ENCODE results near the gene DDX56. TPM values are rescaled to one million over a fixed set of nuclear protein-coding genes. Genes with fewer than 3 reads are reported as not detected.

Gene DDX56
- total and polyA plus RNA-seq, 7 donors, result 14.6 to 60.5 (median 38.2) TPM

DNA sequence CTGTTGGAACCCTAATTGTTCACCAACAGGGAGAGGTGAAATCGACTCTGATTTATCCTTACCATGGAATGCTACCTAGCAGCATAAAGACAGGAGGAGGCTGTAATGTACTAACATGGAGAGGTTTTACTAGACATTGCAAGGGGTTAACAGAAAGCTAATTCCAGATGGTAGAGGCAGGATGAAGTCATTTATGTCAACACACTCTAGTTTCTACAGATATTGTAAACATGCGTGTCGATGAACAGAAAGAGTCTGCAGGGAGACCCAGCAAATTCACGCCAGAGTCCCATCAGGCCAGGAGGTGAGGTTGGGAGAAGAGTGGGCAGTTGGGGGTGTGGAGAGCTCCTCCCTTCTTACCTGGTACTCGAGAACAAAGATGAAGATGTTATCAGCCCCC is 39.6 kb downstream of the DDX56 start:
- Histone ChIP-seq H3K36me3 (no peaks in the 10 kb centered on the region), H3K4me1 (no peaks in the 10 kb centered on the region), H3K9me3 (no peaks in the 10 kb centered on the region), H3K27ac (no peak overlapping the region), H3K4me3 (no peak overlapping the region), H3K27me3 (no peaks in the 10 kb centered on the region)
- TF ChIP-seq, protein P1, sequence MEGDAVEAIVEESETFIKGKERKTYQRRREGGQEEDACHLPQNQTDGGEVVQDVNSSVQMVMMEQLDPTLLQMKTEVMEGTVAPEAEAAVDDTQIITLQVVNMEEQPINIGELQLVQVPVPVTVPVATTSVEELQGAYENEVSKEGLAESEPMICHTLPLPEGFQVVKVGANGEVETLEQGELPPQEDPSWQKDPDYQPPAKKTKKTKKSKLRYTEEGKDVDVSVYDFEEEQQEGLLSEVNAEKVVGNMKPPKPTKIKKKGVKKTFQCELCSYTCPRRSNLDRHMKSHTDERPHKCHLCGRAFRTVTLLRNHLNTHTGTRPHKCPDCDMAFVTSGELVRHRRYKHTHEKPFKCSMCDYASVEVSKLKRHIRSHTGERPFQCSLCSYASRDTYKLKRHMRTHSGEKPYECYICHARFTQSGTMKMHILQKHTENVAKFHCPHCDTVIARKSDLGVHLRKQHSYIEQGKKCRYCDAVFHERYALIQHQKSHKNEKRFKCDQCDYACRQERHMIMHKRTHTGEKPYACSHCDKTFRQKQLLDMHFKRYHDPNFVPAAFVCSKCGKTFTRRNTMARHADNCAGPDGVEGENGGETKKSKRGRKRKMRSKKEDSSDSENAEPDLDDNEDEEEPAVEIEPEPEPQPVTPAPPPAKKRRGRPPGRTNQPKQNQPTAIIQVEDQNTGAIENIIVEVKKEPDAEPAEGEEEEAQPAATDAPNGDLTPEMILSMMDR (IDR thresholded peaks at IDR 0.05), result no peak
- TF ChIP-seq POLR2AphosphoS5 (IDR thresholded peaks at IDR 0.05) (no peak), POLR2A (IDR thresholded peaks at IDR 0.05) (no peak), EP300 (IDR thresholded peaks at IDR 0.05) (no peak)
- DNase-seq, result no peak
- intact Hi-C loops (cut with DNase I), result no loop called here
- 50 to 65% methylated on average over 5 of the region's 5 CpGs for WGBS, 2 donors

DNA sequence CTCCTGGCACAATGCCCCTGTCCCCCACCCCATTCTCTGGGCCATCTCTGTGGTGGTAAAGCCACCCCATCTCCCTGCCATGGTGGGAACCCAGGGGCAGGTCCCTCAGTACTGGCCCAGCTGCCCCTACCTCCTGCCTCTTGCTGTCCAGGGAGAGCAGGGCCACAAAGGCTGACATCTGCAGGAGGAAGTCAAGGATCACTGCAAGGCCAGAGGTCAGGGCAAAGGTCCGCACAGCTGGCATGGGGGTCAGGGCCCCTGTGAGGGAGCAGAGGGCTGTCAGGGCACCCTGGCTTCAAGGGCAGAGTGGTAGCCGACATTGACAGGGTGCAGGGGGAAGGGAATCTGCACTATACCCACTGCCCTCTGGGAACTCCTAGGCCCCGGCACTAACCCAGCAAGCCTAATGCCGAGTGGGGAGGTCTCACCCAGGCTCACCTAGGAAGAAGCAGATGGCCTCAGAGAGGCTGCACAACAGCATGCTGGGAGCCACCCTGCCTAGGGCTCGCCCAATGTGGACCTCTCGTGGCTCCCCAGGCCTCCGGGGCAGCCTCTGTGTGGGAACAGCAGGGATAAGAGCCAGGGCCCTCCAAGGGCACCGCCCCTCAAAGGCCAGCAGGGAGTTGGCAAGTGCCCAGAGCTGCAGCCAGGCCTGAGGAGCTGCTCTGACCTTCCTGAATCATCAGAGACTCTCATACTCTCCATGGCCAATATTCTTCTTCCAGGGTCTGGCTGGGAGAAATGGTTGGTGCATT is 40.2 kb downstream of the DDX56 start:
- Histone ChIP-seq H3K27ac (no peak overlapping the region), H3K9me3 (no peaks in the 10 kb centered on the region), H3K36me3 (no peaks in the 10 kb centered on the region), H3K4me1 (no peaks in the 10 kb centered on the region), H3K27me3 (no peaks in the 10 kb centered on the region), H3K4me3 (no peak overlapping the region)
- intact Hi-C loops (cut with DNase I), result no loop called here
- DNase-seq, result no peak
- WGBS, 2 donors, result 80 to 83% methylated on average over 8 of the region's 8 CpGs
- TF ChIP-seq POLR2A (IDR thresholded peaks at IDR 0.05) (no peak), POLR2AphosphoS5 (IDR thresholded peaks at IDR 0.05) (no peak), EP300 (IDR thresholded peaks at IDR 0.05) (no peak)
- TF ChIP-seq, protein P1 (IDR thresholded peaks at IDR 0.05), result no peak

DNA sequence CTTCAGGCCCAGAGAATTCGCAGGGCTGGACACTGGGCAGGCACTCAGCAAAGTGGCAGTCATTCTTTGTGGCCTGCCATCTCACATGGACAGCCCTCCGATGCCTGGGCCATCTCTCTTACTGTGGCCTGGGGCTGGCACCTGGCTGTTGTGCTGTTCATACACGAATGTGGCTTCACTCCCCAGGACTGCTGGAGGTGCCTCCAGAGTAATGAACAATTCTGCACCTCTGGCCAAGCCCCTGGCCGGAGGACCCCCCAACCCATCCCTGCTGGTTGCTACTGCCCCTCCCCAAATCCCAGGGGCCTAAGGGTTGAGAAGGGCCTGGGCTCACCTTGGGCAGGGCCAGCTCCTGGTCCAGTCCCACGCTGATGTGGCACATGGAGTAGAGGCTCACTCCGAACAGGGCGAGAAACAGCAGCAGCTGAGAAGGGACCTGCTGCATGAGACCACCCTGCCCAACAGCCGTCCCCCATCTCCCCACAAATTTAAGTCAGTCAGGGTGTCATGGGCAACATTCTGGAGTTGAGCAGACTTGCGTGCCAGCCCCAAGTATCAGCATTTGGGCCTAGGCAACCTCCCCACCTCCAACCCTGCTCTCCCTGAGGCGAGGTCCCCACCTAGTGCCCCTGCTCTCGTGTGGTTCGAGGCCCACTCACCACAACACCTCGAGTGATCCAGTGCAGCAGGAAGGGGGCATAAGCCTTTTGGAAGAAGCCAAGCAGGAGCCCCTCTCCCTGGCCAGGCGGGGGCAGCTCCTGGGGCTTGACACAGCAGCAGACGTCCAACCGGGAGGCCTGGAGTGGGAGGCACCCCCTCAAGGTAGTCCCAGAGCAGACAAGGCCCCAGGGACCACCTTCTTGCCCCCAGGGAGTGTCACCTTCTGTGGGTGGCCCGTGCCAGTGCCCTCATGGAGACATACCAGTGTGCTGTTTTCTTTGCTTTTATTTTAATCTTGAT is 42.0 kb downstream of the DDX56 start:
- H3K4me3 ChIP-seq, result no peak overlapping the region
- H3K27ac ChIP-seq, result no peak overlapping the region
- H3K4me1 ChIP-seq, result no peaks in the 10 kb centered on the region
- intact Hi-C loops (cut with DNase I), result no loop called here
- no peaks in the 10 kb centered on the region for H3K36me3 ChIP-seq
- TF ChIP-seq, protein P1 (IDR thresholded peaks at IDR 0.05), result no peak
- TF ChIP-seq EP300 (IDR thresholded peaks at IDR 0.05) (no peak), POLR2AphosphoS5 (IDR thresholded peaks at IDR 0.05) (no peak), POLR2A (IDR thresholded peaks at IDR 0.05) (no peak)
- 83 to 88% methylated on average over 17 of the region's 17 CpGs for WGBS, 2 donors
- no peak for DNase-seq
- H3K27me3 ChIP-seq, result no peaks in the 10 kb centered on the region
- peaks cover 0 to 4% (median 0%) of the 10 kb centered on the region in 4 donors for H3K9me3 ChIP-seq

DNA sequence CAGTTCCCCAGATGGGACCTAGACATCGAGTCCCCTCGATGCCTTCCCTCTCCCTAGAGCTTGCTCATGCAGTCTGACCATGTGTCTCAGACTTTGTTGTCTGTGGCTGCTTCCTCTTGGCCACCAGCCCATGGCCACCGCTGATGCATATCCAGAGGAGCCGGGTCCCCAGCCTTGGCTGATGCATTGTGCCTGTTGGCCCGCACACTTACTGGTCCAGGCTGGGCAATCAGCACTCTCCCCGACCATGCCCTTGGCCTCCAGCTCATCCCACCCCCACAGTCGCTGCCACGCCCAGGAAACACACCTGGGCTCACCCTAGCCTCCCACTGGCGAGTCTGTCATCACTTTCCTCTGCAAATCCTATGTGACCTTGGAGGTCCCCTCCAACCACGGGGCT is 42.7 kb downstream of the DDX56 start:
- Histone ChIP-seq H3K4me3 (no peak overlapping the region), H3K9me3 (peaks cover 0 to 4% (median 1%) of the 10 kb centered on the region in 4 donors), H3K36me3 (no peaks in the 10 kb centered on the region), H3K27ac (no peak overlapping the region), H3K4me1 (no peaks in the 10 kb centered on the region), H3K27me3 (no peaks in the 10 kb centered on the region)
- WGBS, 2 donors, result 52 to 66% methylated on average over 10 of the region's 10 CpGs
- TF ChIP-seq POLR2AphosphoS5 (IDR thresholded peaks at IDR 0.05) (no peak), EP300 (IDR thresholded peaks at IDR 0.05) (no peak), POLR2A (IDR thresholded peaks at IDR 0.05) (no peak)
- TF ChIP-seq, protein P1 (IDR thresholded peaks at IDR 0.05), result no peak
- intact Hi-C loops (cut with DNase I), result no loop called here
- DNase-seq, result no peak

Measured in sigmoid colon (tissue), 7 donors.